ENCODE data around the gene PPP1CB. TPM values are rescaled to one million over a fixed set of nuclear protein-coding genes. Genes with fewer than 3 reads are reported as not detected.

Gene PPP1CB
- total RNA-seq, 1 donor = 170 TPM

- no peaks in the 10 kb centered on the region for H4K20me1 ChIP-seq (ENCODE audit: insufficient read depth, low read length)
- H3K4me3 ChIP-seq (ENCODE audit: insufficient read depth, low read length) = no peak overlapping the region
- no peaks in the 10 kb centered on the region for H3K36me3 ChIP-seq (ENCODE audit: insufficient read depth, low read length)
- H2AFZ ChIP-seq (ENCODE audit: low read length) = no peak overlapping the region
- H3K27me3 ChIP-seq (ENCODE audit: insufficient read depth, low read length) = no peaks in the 10 kb centered on the region
- no peaks in the 10 kb centered on the region for H3K4me1 ChIP-seq (ENCODE audit: insufficient read depth, low read length)
- peak; percentile 68 for DNase-seq (ENCODE audit: insufficient read length, low spot score, missing footprints)
- no peak overlapping the region for H3K4me2 ChIP-seq (ENCODE audit: insufficient read depth, low read length)
- peak; percentile 66 for TF ChIP-seq CTCF (IDR thresholded peaks at IDR 0.05; ENCODE audit: extremely low read depth, low read depth, low read length)
- H3K79me2 ChIP-seq (ENCODE audit: insufficient read depth, low read length) = no peaks in the 10 kb centered on the region
- H3K27ac ChIP-seq (ENCODE audit: low read depth, low read length) = no peak overlapping the region
- no peaks in the 10 kb centered on the region for H3K9me3 ChIP-seq (ENCODE audit: low read depth, low read length)
Measured at GRCh38 chr2:28821295-28821958, 69.8 kb downstream of the PPP1CB start.

GRCh38 chr2:28822036-28822435, 70.4 kb downstream of the PPP1CB start:
- TF ChIP-seq CTCF (IDR thresholded peaks at IDR 0.05; ENCODE audit: extremely low read depth, low read depth, low read length) = no peak
- Histone ChIP-seq H3K4me1 (ENCODE audit: insufficient read depth, low read length) (no peaks in the 10 kb centered on the region), H3K27ac (ENCODE audit: low read depth, low read length) (no peak overlapping the region), H3K9me3 (ENCODE audit: low read depth, low read length) (no peaks in the 10 kb centered on the region), H3K4me3 (ENCODE audit: insufficient read depth, low read length) (no peak overlapping the region), H3K4me2 (ENCODE audit: insufficient read depth, low read length) (no peak overlapping the region), H3K27me3 (ENCODE audit: insufficient read depth, low read length) (no peaks in the 10 kb centered on the region), H2AFZ (ENCODE audit: low read length) (no peak overlapping the region), H4K20me1 (ENCODE audit: insufficient read depth, low read length) (no peaks in the 10 kb centered on the region), H3K79me2 (ENCODE audit: insufficient read depth, low read length) (no peaks in the 10 kb centered on the region), H3K36me3 (ENCODE audit: insufficient read depth, low read length) (no peaks in the 10 kb centered on the region)
- no peak for DNase-seq (ENCODE audit: insufficient read length, low spot score, missing footprints)

GRCh38 chr2:28824207-28824606, 72.6 kb downstream of the PPP1CB start:
- no peak overlapping the region for H3K27ac ChIP-seq (ENCODE audit: low read depth, low read length)
- TF ChIP-seq CTCF (IDR thresholded peaks at IDR 0.05; ENCODE audit: extremely low read depth, low read depth, low read length) = no peak
- no peak overlapping the region for H3K4me2 ChIP-seq (ENCODE audit: insufficient read depth, low read length)
- H3K9me3 ChIP-seq (ENCODE audit: low read depth, low read length) = no peaks in the 10 kb centered on the region
- H3K79me2 ChIP-seq (ENCODE audit: insufficient read depth, low read length) = no peaks in the 10 kb centered on the region
- H3K4me3 ChIP-seq (ENCODE audit: insufficient read depth, low read length) = no peak overlapping the region
- no peaks in the 10 kb centered on the region for H4K20me1 ChIP-seq (ENCODE audit: insufficient read depth, low read length)
- no peak for DNase-seq (ENCODE audit: insufficient read length, low spot score, missing footprints)
- H3K27me3 ChIP-seq (ENCODE audit: insufficient read depth, low read length) = no peaks in the 10 kb centered on the region
- no peaks in the 10 kb centered on the region for H3K4me1 ChIP-seq (ENCODE audit: insufficient read depth, low read length)
- no peaks in the 10 kb centered on the region for H3K36me3 ChIP-seq (ENCODE audit: insufficient read depth, low read length)
- H2AFZ ChIP-seq (ENCODE audit: low read length) = no peak overlapping the region

- Histone ChIP-seq H2AFZ (ENCODE audit: low read length) (no peak overlapping the region), H3K4me1 (ENCODE audit: insufficient read depth, low read length) (no peaks in the 10 kb centered on the region), H3K27ac (ENCODE audit: low read depth, low read length) (no peak overlapping the region), H3K9me3 (ENCODE audit: low read depth, low read length) (no peaks in the 10 kb centered on the region), H3K79me2 (ENCODE audit: insufficient read depth, low read length) (no peaks in the 10 kb centered on the region), H4K20me1 (ENCODE audit: insufficient read depth, low read length) (no peaks in the 10 kb centered on the region), H3K4me3 (ENCODE audit: insufficient read depth, low read length) (no peak overlapping the region), H3K27me3 (ENCODE audit: insufficient read depth, low read length) (no peaks in the 10 kb centered on the region), H3K4me2 (ENCODE audit: insufficient read depth, low read length) (no peak overlapping the region), H3K36me3 (ENCODE audit: insufficient read depth, low read length) (no peaks in the 10 kb centered on the region)
- TF ChIP-seq CTCF (IDR thresholded peaks at IDR 0.05; ENCODE audit: extremely low read depth, low read depth, low read length) = no peak
- no peak for DNase-seq (ENCODE audit: insufficient read length, low spot score, missing footprints)
Measured at GRCh38 chr2:28824870-28825269, 73.2 kb downstream of the PPP1CB start.

All from osteoblast (primary cell).